GM18861 (cell line): ENCODE measurements around the gene DNPH1.

ENCODE experiments used
- ATAC-seq: cut with Tn5 transposase; IDR thresholded peaks from one replicate; pipeline ENCODE4 v1.9.1; 2021; ENCODE audit not compliant: unreplicated experiment

The DNPH1 gene

DNA sequence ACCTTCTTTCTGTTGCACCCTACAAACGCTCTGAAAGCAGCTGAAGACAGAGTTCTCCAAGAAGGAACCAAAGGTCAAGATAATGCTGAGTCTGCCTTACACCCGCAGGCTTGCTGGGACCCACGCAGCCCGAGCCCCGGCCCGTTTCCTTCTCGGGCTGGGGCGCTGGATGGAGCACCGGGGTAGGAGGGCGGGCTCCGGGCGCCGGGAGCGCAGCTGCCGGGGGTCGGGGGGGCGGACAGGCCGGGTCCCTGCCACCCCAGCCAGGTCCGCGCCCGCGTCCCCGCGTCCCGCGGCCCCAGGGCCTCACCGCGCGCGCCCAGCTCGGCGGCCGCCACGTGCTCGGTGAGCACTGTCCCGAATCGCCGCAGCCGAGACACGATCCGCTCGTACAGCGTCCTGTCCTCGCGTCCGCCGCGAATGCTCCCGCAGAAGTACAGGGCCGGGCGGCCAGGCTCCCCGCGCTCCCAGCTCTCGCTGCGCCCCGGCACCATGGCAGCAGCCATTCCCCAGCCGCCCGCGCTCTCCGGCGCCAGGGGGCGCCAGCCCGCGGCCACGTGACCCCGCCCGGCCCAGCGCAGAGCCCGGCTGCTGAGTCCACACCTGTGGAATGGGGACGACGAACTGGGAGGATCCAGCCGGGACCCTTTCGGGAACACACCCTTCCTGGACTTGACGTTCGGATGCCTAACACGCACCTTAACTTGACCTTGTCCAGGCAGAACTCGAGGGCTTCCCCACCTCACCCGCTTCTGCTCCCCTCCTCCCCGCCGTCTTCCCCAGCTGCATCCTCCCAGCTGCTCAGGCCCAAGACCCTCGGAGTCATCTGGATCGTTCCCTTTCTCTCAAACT, at the start of gene DNPH1:
Gene DNPH1, minus strand, starts transcription at position 531 of the 852 bp plus-strand sequence. Its CDS starts 25 bp downstream, at position 506.
- peak; percentile 62 for ATAC-seq

DNA sequence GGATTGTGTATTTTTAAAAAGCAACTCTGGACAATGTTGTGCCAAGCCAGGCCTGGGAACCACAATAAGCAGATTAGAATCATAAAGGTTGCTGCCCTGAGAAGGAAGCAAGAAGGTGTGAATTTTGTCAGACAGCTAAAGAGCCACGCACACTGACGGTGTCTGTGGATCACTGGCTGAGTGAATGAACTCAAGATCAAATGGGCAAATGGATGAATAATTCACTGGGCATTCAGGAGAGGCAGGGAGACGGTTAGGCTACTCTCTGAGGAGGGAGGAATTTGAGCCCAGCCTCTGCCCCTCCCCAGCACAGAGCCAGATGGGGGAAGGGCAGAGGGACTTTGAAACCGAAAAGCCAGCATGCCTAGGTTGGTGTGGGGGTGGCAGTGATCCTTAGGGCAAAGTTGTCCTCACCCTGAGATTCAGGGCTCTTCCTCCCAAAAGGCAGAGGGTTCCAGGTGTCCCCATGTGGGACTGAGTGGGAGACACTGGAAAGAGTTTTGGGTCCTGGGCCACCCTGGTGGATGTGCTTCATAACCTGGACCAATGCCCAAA, 49.3 kb upstream of the DNPH1 start:
- ATAC-seq: no peak

- no peak for ATAC-seq
Measured at GRCh38 chr6:43277643-43278523, 48.6 kb upstream of the DNPH1 start.

- ATAC-seq: no peak
Measured at GRCh38 chr6:43277306-43277642, 48.0 kb upstream of the DNPH1 start.

DNA sequence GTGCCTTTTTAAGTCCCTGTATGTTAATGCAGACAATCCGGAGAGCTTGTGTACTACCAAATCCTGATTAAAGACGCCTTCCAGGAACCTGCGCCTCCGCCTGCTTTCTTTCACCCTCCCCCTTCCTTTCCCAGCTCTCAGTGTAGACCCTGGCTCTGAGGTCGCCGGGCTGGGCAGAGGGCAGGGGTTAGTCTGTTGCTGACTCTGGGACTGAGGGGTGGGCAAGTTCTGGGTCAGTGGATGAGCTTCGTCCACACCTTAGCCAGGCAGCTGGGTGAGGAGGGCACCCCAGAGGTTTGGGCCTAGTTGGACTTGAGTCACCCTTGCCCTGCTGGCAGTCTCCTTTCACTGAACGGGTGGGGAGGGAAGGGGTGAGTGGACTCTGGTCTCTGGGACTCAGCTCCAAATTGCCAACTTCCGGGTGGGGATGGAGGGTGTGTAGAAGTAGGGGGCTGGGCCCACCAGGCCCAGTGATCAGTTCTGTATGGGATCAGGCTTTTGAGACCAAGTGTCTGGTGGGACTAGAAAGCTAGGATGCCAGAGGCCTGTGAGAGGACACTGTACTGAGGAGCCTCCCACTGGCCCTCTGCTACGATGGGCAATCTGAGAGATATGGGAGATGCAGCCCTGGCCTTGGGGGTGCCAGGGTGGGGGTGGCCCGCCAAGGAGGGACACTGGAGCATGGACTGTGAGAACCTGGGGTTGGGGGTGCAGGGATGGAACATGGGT, 47.5 kb upstream of the DNPH1 start:
- ATAC-seq: no peak

- ATAC-seq: no peak
Measured at GRCh38 chr6:43275801-43276576, 46.7 kb upstream of the DNPH1 start.

- no peak for ATAC-seq
Measured at GRCh38 chr6:43274916-43275597, 45.8 kb upstream of the DNPH1 start.

DNA sequence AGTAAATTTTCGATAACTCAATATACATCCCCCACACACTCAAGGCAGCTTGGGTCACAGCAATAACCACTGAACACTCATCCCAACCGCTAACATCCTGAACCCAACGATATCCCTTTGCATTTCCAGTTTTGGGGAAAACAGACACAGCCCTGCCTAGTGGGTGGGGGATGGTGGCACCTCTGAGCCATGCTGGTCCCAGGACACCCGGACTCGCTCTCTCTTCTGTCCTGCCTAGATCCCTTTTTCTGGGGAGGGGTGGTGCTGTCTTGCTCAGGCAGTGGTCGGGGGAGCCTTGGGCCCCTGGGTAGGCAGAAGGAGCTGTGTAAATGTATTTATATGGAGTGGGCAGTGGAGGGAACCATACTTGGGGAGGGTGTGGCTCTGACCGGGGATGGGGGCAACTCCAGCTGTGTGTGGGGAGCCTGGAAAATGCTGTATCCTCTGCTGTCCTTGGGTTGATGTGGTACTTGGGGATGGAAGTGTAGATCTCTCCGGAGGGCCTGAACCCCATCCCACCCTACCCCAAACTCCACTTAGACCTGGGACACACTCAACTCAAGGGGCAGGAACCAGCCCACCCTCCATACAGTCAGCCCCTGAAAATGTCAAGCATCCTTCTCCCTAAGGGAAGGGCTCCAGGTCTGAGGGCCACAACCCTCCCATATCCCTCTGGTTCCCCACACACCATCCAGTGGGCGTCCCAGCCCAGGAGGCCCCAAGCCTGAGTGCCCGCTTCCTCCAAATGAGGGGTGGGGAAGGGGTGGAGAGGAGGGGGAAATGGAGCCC, 45.0 kb upstream of the DNPH1 start:
- ATAC-seq: no peak

- no peak for ATAC-seq
Measured at GRCh38 chr6:43273707-43274106, 44.4 kb upstream of the DNPH1 start.

DNA sequence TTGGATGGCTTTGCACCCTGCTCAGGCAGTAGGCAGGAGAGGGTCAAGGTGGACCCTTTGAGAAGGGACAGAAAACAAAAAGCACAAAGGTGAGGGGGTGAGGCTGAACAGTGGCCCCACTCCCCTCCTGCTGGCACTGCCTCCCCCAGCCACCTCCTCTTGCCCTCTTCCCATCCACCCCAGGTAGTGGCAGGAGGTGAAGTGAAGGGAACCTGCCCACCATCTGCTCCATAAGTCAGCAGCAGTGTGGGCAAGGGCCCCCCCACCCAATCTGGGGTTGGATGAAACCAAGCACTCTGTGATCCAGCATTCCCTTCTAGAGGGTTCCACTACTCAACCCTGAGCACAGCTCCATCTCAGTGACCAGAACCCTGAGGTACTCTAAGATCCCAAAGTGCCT, 42.7 kb upstream of the DNPH1 start:
- ATAC-seq: no peak

DNA sequence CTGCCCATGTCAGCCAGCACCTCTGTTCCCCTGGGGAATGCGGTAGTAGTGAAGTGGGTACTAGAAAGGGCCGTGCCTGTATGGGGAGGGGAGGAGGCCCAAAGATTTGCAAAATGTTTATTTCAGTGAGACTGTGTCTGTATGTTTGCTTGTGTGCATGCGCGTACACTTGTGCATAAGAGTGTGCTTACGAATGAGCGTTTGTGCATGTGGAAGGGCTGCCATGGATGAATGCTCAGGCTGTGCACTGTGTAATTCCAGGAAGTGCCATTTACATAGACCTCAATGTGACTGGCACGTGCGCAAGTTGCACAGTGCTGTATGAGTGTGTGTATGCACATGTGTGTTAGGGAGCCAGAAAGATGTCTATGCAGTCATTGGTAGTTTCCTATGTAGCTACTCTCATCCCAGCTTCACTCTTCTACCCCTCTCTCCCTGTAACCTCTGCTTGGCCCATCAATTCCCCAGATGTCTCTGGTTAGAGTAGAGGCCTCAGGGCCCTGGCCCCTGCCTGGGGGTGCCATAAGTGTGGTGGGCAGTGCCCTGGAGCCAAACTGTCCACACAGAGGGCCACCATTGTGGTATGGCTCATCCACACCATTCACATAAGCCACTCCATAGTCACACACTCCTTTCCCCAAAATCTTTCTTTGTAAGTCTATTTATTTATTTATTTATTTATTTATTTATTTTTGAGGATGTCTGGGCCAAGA, 42.0 kb upstream of the DNPH1 start:
- no peak for ATAC-seq

DNA sequence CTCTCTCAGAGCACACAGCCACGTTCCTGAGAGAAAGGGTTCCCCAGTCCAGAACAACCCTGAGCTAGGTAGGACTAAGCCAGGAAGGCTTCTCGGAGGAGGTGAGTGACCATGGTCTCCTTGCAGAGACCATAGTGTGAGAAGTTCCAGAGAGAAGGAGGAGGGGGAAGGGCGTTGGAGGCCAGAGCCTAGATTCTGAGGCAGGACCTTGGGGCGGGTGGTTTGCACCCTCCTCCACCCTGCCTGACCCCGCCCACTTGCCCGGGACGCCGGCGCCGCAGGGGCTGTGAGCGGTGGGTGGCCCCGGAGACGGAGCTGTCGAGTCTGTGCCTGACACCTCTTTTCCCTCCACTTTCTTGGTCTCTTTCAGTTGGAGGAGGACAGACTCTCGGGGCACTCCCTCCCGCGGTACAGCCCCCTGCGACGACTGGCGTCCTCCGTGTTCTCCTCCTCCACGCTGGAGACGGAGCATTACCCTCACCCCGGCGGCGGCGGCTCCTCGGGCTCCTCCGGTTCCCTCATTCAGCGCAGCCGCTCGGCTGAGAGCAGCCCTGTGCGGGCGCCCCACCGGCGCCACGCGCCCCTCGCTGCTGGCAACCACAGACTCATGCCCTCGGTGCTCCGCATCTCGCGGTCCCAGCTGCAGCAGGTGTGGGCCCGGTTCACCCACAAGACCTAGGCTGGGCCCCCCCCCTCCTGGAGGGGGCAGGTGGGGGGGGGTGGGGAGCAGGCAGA, 40.2 kb upstream of the DNPH1 start:
- no peak for ATAC-seq

DNA sequence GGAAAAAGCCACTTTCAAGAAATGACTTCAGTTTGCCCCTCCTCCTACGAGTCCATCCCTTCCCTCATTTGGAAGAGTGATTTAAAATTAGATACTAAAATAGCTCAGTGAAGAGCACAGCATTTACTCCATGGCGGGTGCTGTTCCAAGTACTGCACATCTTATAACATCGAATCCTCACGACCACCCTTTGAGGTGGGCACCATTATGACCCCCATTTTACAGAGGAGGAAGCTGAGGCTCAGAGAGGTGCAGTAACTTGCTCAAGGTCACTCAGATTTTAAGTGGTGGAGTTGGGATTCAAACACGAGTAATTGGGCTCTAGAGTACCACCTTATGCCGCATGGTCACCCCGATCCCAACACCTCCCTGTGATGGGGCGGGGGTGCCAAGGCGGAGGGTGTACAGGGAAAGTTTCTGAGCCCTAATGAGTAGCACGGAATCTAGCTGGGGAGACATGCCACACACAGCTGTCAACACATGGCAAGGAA, 39.5 kb upstream of the DNPH1 start:
- no peak for ATAC-seq

DNA sequence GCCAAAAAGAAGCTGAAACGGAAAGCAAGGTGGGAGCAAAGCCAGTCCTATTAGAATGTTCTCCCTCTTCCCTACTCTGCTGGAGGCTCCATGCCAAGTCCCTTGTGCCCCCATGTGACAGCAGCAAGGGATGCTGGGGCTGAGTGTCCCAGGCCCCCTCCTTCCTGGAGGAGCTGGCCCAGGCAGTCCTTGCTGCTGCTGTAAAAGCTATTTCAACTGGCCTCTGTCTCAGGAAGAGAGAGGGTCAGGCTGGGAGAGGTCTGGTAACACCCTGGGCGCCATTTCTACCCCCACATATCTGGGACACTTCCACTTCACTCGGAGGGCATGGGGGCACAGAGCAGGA, 39.0 kb upstream of the DNPH1 start:
- ATAC-seq: no peak

GRCh38 chr6:43267619-43268354, 38.5 kb upstream of the DNPH1 start:
- ATAC-seq: no peak

- no peak for ATAC-seq
Measured at GRCh38 chr6:43265564-43265963, 36.3 kb upstream of the DNPH1 start.

GRCh38 chr6:43264599-43265145, 35.4 kb upstream of the DNPH1 start:
- ATAC-seq: no peak
